Tibial nerve (tissue), 3 donors: ENCODE data around the gene SPOCK1.

Experiments used
- POLR2A ChIP-seq, 2 donors: fragments of 450-650 bp; IDR thresholded peaks; one replicate each; pipeline ENCODE4 v1.6.1; 2017; ENCODE audit warnings: antibody characterized with exemption in 2 of 2, mild to moderate bottlenecking in 2 of 2, moderate library complexity in 2 of 2
- TF ChIP-seq, protein P1 (sequence below), 5 experiments: fragments of 200-600 bp in 3 of 5; fragments of 450-650 bp in 2 of 5; sonication (generic) in 3 of 5; IDR thresholded peaks; one replicate each; pipeline ENCODE4 v1.5.1; 2016 to 2019; ENCODE audit warnings: antibody characterized with exemption in 5 of 5, mild to moderate bottlenecking in 3 of 5, moderate library complexity in 2 of 5

- TF ChIP-seq, protein P1, sequence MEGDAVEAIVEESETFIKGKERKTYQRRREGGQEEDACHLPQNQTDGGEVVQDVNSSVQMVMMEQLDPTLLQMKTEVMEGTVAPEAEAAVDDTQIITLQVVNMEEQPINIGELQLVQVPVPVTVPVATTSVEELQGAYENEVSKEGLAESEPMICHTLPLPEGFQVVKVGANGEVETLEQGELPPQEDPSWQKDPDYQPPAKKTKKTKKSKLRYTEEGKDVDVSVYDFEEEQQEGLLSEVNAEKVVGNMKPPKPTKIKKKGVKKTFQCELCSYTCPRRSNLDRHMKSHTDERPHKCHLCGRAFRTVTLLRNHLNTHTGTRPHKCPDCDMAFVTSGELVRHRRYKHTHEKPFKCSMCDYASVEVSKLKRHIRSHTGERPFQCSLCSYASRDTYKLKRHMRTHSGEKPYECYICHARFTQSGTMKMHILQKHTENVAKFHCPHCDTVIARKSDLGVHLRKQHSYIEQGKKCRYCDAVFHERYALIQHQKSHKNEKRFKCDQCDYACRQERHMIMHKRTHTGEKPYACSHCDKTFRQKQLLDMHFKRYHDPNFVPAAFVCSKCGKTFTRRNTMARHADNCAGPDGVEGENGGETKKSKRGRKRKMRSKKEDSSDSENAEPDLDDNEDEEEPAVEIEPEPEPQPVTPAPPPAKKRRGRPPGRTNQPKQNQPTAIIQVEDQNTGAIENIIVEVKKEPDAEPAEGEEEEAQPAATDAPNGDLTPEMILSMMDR (IDR thresholded peaks at IDR 0.05): no peak
- no peak for TF ChIP-seq POLR2A (IDR thresholded peaks at IDR 0.05)
These were observed 2.1 kb upstream of the SPOCK1 start for GRCh38 chr5:137501226-137501625.
